ENCODE results near the gene ZNHIT2.
"Not testable (repeated sequence)": the region's sequence is repeated elsewhere in the genome, so short reads cannot be mapped to it uniquely, and the experiment has no call there.

Gene ZNHIT2

GRCh38 chr11:65117206-65118096 lies at the start of gene ZNHIT2:
TSS of gene ZNHIT2 (minus strand) at chr11:65117701. CDS start at chr11:65117653, 48 bp downstream.
- DNase-seq = peak; percentile 98

GRCh38 chr11:65166893-65167292 lies 49.4 kb upstream of the ZNHIT2 start:
- no peak for DNase-seq

GRCh38 chr11:65165410-65166317 lies 48.2 kb upstream of the ZNHIT2 start:
- DNase-seq = no peak

- DNase-seq = no peak
These were observed 46.2 kb upstream of the ZNHIT2 start for GRCh38 chr11:65163684-65164083.

- DNase-seq = no peak
These were observed 43.1 kb upstream of the ZNHIT2 start for GRCh38 chr11:65160643-65161042.

GRCh38 chr11:65159012-65159411 lies 41.5 kb upstream of the ZNHIT2 start:
- DNase-seq = no peak

GRCh38 chr11:65157336-65157735 lies 39.8 kb upstream of the ZNHIT2 start:
- no peak for DNase-seq

- DNase-seq = no peak
These were observed 39.4 kb upstream of the ZNHIT2 start for GRCh38 chr11:65156926-65157325.

GRCh38 chr11:65156256-65156655 lies 38.8 kb upstream of the ZNHIT2 start:
- no peak for DNase-seq

GRCh38 chr11:65152122-65152521 lies 34.6 kb upstream of the ZNHIT2 start:
- no peak for DNase-seq

GRCh38 chr11:65151331-65151899 lies 33.9 kb upstream of the ZNHIT2 start:
- no peak for DNase-seq

- DNase-seq = peak; percentile 87
These were observed 33.2 kb upstream of the ZNHIT2 start for GRCh38 chr11:65150509-65151299.

GRCh38 chr11:65150131-65150508 lies 32.6 kb upstream of the ZNHIT2 start:
- not testable (repeated sequence) for DNase-seq

- DNase-seq = no peak
These were observed 31.2 kb upstream of the ZNHIT2 start for GRCh38 chr11:65148657-65149056.

GRCh38 chr11:65147352-65148075 lies 30.0 kb upstream of the ZNHIT2 start:
- no peak for DNase-seq

GRCh38 chr11:65141896-65142494 lies 24.5 kb upstream of the ZNHIT2 start:
- DNase-seq = no peak

- DNase-seq = no peak
These were observed 19.1 kb upstream of the ZNHIT2 start for GRCh38 chr11:65136515-65137096.

- DNase-seq = no peak
These were observed 18.2 kb upstream of the ZNHIT2 start for GRCh38 chr11:65135633-65136145.

- DNase-seq = peak; percentile 98
These were observed 17.6 kb upstream of the ZNHIT2 start for GRCh38 chr11:65134952-65135632.
